RWPE1 (cell line): ENCODE measurements around the gene MEIOB.
"Not testable (repeated sequence)": the region's sequence is repeated elsewhere in the genome, so short reads cannot be mapped to it uniquely, and the experiment has no call there.

Source experiments
- CTCF ChIA-PET: fragments of 350-600 bp; sonication (Branson Sonifier 250); formaldehyde crosslinking; extraction: SDS; loops from one replicate; lab custom pipeline; 2021; lab: Yijun Ruan, JAX
- POLR2A ChIA-PET: fragments of 400-600 bp; formaldehyde crosslinking; extraction: SDS; loops from one replicate; lab custom pipeline; 2020; ENCODE audit warnings: antibody characterized with exemption; ENCODE audit not compliant: low non-redundant PET; lab: Yijun Ruan, JAX
- DNase-seq: peaks from one replicate; pipeline ENCODE4 v3.0.0; 2012; ENCODE audit warnings: low spot score
- H3K27ac ChIP-seq: fragments of 450-650 bp; 2 replicates; pipeline ENCODE4 v1.5.1; 2017
- CTCF ChIP-seq: fragments of 450-650 bp; conservative IDR thresholded peaks from 2 replicates; pipeline ENCODE4 v1.5.1; 2017; ENCODE audit warnings: low read depth, mild to moderate bottlenecking

MEIOB gene

GRCh38 chr16:1810536-1810935 is 61.4 kb downstream of the MEIOB start:
- POLR2A ChIA-PET: no interaction called here
- CTCF ChIA-PET: interaction anchor here (0.7 kb wide), 1 partner anchor 113 kb away, joined by 3 read pairs; no protein-coding TSS in a partner anchor
- no peak for DNase-seq
- H3K27ac ChIP-seq: no peak overlapping the region
- TF ChIP-seq CTCF: no peak

DNA sequence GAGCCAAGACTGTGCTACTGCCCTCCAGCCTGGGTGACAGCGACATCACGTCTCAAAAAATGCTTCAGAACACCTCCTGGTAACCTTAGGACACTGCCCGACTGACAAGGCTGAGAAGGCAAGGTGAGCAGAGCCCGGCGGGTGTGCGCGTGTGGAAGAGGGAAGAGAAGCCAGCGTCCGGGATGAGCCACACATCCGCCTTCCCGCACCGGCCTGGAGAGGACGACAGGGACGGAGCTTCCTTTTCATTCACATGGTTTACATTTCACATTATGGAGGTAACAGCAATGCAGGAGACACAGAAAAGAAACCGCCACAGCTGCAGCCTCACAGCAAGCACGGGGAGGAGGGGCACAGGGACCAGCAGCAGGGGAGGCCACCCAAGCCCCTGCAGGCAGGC is 61.9 kb downstream of the MEIOB start:
- CTCF ChIA-PET: interaction anchor here (0.7 kb wide), 1 partner anchor 113 kb away, joined by 3 read pairs; no protein-coding TSS in a partner anchor
- no peak for TF ChIP-seq CTCF
- no peak for DNase-seq
- H3K27ac ChIP-seq: no peak overlapping the region
- POLR2A ChIA-PET: no interaction called here

DNA sequence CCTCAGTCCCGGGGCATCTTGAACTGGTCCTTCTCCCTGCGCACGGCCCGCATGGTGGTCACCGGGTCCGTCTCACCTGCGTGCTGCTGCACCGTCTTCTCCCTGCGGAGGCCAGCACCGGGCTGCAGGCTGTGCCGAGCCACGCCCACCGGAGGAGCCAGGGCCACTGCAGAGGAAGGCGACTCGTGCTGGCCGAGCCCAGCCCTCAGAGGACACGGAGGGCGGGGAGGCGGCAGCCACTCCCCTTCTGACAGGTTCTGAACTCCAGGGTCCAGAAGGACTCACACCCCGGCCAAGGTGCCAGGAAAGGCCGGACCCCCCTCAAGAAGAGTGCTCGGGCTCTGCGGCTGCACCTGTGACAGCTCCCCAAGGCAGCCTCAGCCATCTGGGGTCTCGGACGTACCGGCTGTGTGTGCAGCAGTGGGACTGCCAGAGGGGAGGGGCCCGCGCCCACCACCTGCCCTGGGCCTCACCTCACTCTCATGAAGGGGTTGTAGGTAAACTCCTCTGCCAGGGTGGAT is 62.6 kb downstream of the MEIOB start:
- TF ChIP-seq CTCF: no peak
- DNase-seq: no peak
- no peak overlapping the region for H3K27ac ChIP-seq
- POLR2A ChIA-PET: no interaction called here
- CTCF ChIA-PET: no interaction called here

- no peak overlapping the region for H3K27ac ChIP-seq
- POLR2A ChIA-PET: no interaction called here
- no peak for TF ChIP-seq CTCF
- CTCF ChIA-PET: interaction anchor here (0.6 kb wide), 1 partner anchor 1133 kb away, joined by 3 read pairs; no protein-coding TSS in a partner anchor
- DNase-seq: no peak
Observed at GRCh38 chr16:1808691-1809090, 63.3 kb downstream of the MEIOB start.

DNA sequence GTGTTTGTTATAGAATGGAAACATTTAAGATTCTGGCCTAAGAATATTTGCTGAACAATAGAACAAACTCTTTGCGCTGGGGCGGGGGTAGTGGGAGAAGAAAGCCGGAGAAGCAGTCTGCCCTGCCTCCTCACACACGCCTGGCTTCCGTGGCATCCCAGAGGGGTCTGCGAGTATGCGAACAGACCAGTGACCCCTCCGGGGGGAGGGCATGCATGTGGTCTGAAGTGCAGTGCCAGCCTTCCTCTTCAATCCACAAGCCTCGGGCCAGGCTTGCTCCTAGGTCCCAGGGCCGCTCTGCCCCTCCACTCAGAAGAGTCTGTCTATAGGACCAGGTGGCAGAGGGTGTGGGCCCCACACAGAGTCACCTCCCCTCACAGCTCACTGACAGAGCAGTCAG is 64.3 kb downstream of the MEIOB start:
- no peak for TF ChIP-seq CTCF
- CTCF ChIA-PET: interaction anchor here (0.7 kb wide), 1 partner anchor 100 kb away, joined by 3 read pairs; no protein-coding TSS in a partner anchor
- POLR2A ChIA-PET: no interaction called here
- H3K27ac ChIP-seq: no peak overlapping the region
- DNase-seq: no peak

GRCh38 chr16:1800701-1801100 is 71.3 kb downstream of the MEIOB start:
- no peak for DNase-seq
- no peak overlapping the region for H3K27ac ChIP-seq
- ChIA-PET POLR2A (no interaction called here), CTCF (interaction anchor here (0.6 kb wide), 1 partner anchor 470 kb away, joined by 3 read pairs; no protein-coding TSS in a partner anchor)
- no peak for TF ChIP-seq CTCF

DNA sequence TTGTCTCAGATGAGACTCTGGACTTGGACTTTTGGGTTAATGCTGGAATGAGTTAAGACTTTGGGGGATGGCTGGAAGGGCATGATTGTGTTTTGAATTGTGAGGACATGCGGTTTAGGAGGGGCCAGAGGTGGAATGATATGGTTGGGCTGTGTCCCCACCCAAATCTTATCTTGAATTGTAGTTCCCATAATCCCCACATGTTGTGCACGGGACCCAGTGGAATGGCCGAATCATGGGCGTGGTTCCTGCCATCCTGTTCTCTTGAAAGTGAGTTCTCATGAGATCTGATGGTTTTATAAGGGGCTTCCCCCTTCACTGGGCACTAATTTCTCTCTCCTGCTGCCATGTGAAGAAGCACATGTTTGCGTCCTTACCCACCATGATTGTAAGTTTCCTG is 72.7 kb downstream of the MEIOB start:
- DNase-seq, CTCF ChIA-PET, POLR2A ChIA-PET, H3K27ac ChIP-seq: not testable (repeated sequence)
